ENCODE results near the gene EIF4EBP3. TPM values are rescaled to one million over a fixed set of nuclear protein-coding genes. Genes with fewer than 3 reads are reported as not detected.

The EIF4EBP3 gene
- total and polyA plus RNA-seq, 9 of the 15 experiments (the other 6 are each of a cell fraction or from before 2014, with no cell fraction given), result 1.3 to 7.5 (median 3.8) TPM

GRCh38 chr5:140595538-140596300 is 48.3 kb downstream of the EIF4EBP3 start:
- no peaks in the 10 kb centered on the region for H4K20me1 ChIP-seq (replicated peaks; ENCODE audit: control insufficient read depth, insufficient read depth, low read length)
- ChIA-PET POLR2A (no interaction called here), CTCF (ENCODE audit: low intra/inter-chr PET ratio) (no interaction called here)
- BruUV-seq (replicated peaks), result no TSS peak
- no peak overlapping the region for H3K4me3 ChIP-seq
- H3K79me2 ChIP-seq (ENCODE audit: control insufficient read depth, insufficient read depth, low read length), result no peaks in the 10 kb centered on the region
- H3K27ac ChIP-seq (ENCODE audit: extremely low read depth, low read depth, low read length), result no peak overlapping the region
- peak; percentile 49 for FAIRE-seq
- no peaks in the 10 kb centered on the region for H3K9me3 ChIP-seq (replicated peaks; ENCODE audit: control insufficient read depth, insufficient read depth, low read depth, low read length)
- peak overlapping the region; percentile 67 for H2AFZ ChIP-seq (ENCODE audit: low read depth, low read length)
- no peak overlapping the region for H3K4me2 ChIP-seq (ENCODE audit: insufficient read depth, low read length)
- H3K9me1 ChIP-seq (ENCODE audit: control insufficient read depth, insufficient read depth, low read length), result no peaks in the 10 kb centered on the region
- DNase-seq (ENCODE audit: extremely low read depth in 1 of 4, low spot score in 3 of 4), result peak in 2 of 4 experiments; percentile 4 to 52
- TF ChIP-seq ZHX1 (conservative IDR thresholded peaks at IDR 0.05; ENCODE audit: low read length) (no peak), NFIC (IDR thresholded peaks at IDR 0.05) (peak; percentile 81), SOX6 (IDR thresholded peaks at IDR 0.05) (peak; percentile 84), NCOA1 (IDR thresholded peaks at IDR 0.05; ENCODE audit: low read depth) (no peak), TGIF2 (CRISPR knock-in tag; IDR thresholded peaks at IDR 0.05) (no peak), TARDBP (IDR thresholded peaks at IDR 0.05) (no peak), NFYB (IDR thresholded peaks at IDR 0.05; ENCODE audit: extremely low read depth, insufficient read length) (no peak), CEBPG (CRISPR knock-in tag; IDR thresholded peaks at IDR 0.05) (no peak), CEBPG (tag; conservative IDR thresholded peaks at IDR 0.05 in 1 of 2, IDR thresholded peaks at IDR 0.05 in 1 of 2) (peak in 1 of 2 experiments; percentile 34; a peak in 1 of 4 replicates), TAF1 (IDR thresholded peaks at IDR 0.05; ENCODE audit: control insufficient read depth, extremely low read depth, insufficient read depth, low read length, severe bottlenecking) (no peak), CEBPB (tag; IDR thresholded peaks at IDR 0.05) (peak; percentile 78)
- TF ChIP-seq, protein P1, sequence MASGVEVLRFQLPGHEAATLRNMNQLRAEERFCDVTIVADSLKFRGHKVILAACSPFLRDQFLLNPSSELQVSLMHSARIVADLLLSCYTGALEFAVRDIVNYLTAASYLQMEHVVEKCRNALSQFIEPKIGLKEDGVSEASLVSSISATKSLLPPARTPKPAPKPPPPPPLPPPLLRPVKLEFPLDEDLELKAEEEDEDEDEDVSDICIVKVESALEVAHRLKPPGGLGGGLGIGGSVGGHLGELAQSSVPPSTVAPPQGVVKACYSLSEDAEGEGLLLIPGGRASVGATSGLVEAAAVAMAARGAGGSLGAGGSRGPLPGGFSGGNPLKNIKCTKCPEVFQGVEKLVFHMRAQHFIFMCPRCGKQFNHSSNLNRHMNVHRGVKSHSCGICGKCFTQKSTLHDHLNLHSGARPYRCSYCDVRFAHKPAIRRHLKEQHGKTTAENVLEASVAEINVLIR (CRISPR knock-in tag; IDR thresholded peaks at IDR 0.05), result no peak
- TF ChIP-seq, protein P2, sequence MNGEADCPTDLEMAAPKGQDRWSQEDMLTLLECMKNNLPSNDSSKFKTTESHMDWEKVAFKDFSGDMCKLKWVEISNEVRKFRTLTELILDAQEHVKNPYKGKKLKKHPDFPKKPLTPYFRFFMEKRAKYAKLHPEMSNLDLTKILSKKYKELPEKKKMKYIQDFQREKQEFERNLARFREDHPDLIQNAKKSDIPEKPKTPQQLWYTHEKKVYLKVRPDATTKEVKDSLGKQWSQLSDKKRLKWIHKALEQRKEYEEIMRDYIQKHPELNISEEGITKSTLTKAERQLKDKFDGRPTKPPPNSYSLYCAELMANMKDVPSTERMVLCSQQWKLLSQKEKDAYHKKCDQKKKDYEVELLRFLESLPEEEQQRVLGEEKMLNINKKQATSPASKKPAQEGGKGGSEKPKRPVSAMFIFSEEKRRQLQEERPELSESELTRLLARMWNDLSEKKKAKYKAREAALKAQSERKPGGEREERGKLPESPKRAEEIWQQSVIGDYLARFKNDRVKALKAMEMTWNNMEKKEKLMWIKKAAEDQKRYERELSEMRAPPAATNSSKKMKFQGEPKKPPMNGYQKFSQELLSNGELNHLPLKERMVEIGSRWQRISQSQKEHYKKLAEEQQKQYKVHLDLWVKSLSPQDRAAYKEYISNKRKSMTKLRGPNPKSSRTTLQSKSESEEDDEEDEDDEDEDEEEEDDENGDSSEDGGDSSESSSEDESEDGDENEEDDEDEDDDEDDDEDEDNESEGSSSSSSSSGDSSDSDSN (IDR thresholded peaks at IDR 0.05; ENCODE audit: borderline replicate concordance in 1 of 2, low read depth in 2 of 2, low read length in 2 of 2), result no peak
- peaks cover 2 to 4% of the 10 kb centered on the region in 2 experiments; a peak in 1 of 5 replicates for H3K4me1 ChIP-seq (replicated peaks in 1 of 2; ENCODE audit: control insufficient read depth in 2 of 2, insufficient read depth in 2 of 2, low read length in 2 of 2)
- no peak overlapping the region for H3K9ac ChIP-seq (ENCODE audit: insufficient read depth in 1 of 2, low read depth in 2 of 2, low read length in 2 of 2)
- 25% methylated on average over 5 of the region's 5 CpGs for WGBS (ENCODE audit: insufficient coverage, low coverage, missing lambda C conversion rate)
- H3K27me3 ChIP-seq (ENCODE audit: control insufficient read depth in 2 of 2, insufficient read depth in 2 of 2, low read length in 2 of 2), result no peaks in the 10 kb centered on the region
- H3K36me3 ChIP-seq (ENCODE audit: control insufficient read depth, insufficient read depth, low read length), result no peaks in the 10 kb centered on the region
- in situ Hi-C loops (cut with MboI) (no loop called here), intact Hi-C loops (cut with micrococcal nuclease) (no loop called here)
- ATAC-seq, result peak; percentile 28; the same call in 2 of the 3 replicates
